BLaER1 (cell line): Measurements from ENCODE around the gene IL1A.

Source experiments
- H3K27ac ChIP-seq: shearing (Covaris generic); formaldehyde crosslinking; 2 replicates; pipeline ENCODE4 v1.8.1; 2022
- H3K27me3 ChIP-seq: shearing (Covaris generic); formaldehyde crosslinking; 2 replicates; pipeline ENCODE4 v1.8.1; 2022
- H3K36me3 ChIP-seq: shearing (Covaris generic); formaldehyde crosslinking; 2 replicates; pipeline ENCODE4 v1.8.1; 2022
- H3K4me1 ChIP-seq: shearing (Covaris generic); formaldehyde crosslinking; 2 replicates; pipeline ENCODE4 v1.8.1; 2022
- H3K4me2 ChIP-seq: shearing (Covaris generic); formaldehyde crosslinking; 2 replicates; pipeline ENCODE4 v1.8.1; 2022
- H3K4me3 ChIP-seq: shearing (Covaris generic); formaldehyde crosslinking; 2 replicates; pipeline ENCODE4 v1.8.1; 2022
- H3K9ac ChIP-seq: shearing (Covaris generic); formaldehyde crosslinking; 2 replicates; pipeline ENCODE4 v1.8.1; 2022
- H3K9me3 ChIP-seq: shearing (Covaris generic); formaldehyde crosslinking; 2 replicates; pipeline ENCODE4 v1.8.1; 2022
- H4K20me1 ChIP-seq: shearing (Covaris generic); formaldehyde crosslinking; 2 replicates; pipeline ENCODE4 v1.8.1; 2022
- Cebpa-rat ChIP-seq: shearing (Covaris generic); IDR thresholded peaks from 2 replicates; pipeline ENCODE4 v1.8.1; 2022

IL1A gene

GRCh38 chr2:112807233-112807807 is 23.0 kb upstream of the IL1A start:
- H3K4me3 ChIP-seq, result no peak overlapping the region
- H3K9me3 ChIP-seq, result peaks cover 46% of the 10 kb centered on the region
- peaks cover 20% of the 10 kb centered on the region for H3K4me1 ChIP-seq
- no peak overlapping the region for H3K27ac ChIP-seq
- H3K4me2 ChIP-seq, result no peak overlapping the region
- no peak for TF ChIP-seq Cebpa-rat
- no peak overlapping the region for H3K9ac ChIP-seq
- no peaks in the 10 kb centered on the region for H4K20me1 ChIP-seq
- H3K36me3 ChIP-seq, result no peaks in the 10 kb centered on the region
- no peaks in the 10 kb centered on the region for H3K27me3 ChIP-seq

GRCh38 chr2:112805542-112805941 is 21.2 kb upstream of the IL1A start:
- Histone ChIP-seq H4K20me1 (no peaks in the 10 kb centered on the region), H3K27me3 (no peaks in the 10 kb centered on the region), H3K36me3 (no peaks in the 10 kb centered on the region), H3K4me1 (peaks cover 20% of the 10 kb centered on the region; the same call in 1 of the 2 replicates), H3K27ac (peak overlapping the region; percentile 4; the same call in 1 of the 2 replicates), H3K4me3 (no peak overlapping the region), H3K4me2 (no peak overlapping the region), H3K9ac (no peak overlapping the region), H3K9me3 (peaks cover 46% of the 10 kb centered on the region)
- TF ChIP-seq Cebpa-rat, result no peak

GRCh38 chr2:112803691-112804521 is 19.6 kb upstream of the IL1A start:
- no peak for TF ChIP-seq Cebpa-rat
- peaks cover 35% of the 10 kb centered on the region for H3K4me1 ChIP-seq
- no peaks in the 10 kb centered on the region for H3K36me3 ChIP-seq
- no peak overlapping the region for H3K9ac ChIP-seq
- no peak overlapping the region for H3K4me3 ChIP-seq
- H3K4me2 ChIP-seq, result no peak overlapping the region
- no peaks in the 10 kb centered on the region for H3K27me3 ChIP-seq
- no peak overlapping the region for H3K27ac ChIP-seq
- H4K20me1 ChIP-seq, result no peaks in the 10 kb centered on the region
- peaks cover 34% of the 10 kb centered on the region for H3K9me3 ChIP-seq

GRCh38 chr2:112800881-112801583 is 16.7 kb upstream of the IL1A start:
- H3K4me3 ChIP-seq, result no peak overlapping the region
- H3K36me3 ChIP-seq, result no peaks in the 10 kb centered on the region
- no peak for TF ChIP-seq Cebpa-rat
- H3K4me2 ChIP-seq, result peak overlapping the region; percentile 7; the same call in 1 of the 2 replicates
- H3K27ac ChIP-seq, result peak overlapping the region; percentile 72
- no peak overlapping the region for H3K9ac ChIP-seq
- H4K20me1 ChIP-seq, result no peaks in the 10 kb centered on the region
- H3K9me3 ChIP-seq, result peaks cover 20% of the 10 kb centered on the region; the same call in 1 of the 2 replicates
- H3K4me1 ChIP-seq, result peaks cover 51% of the 10 kb centered on the region
- no peaks in the 10 kb centered on the region for H3K27me3 ChIP-seq

- peaks cover 58% of the 10 kb centered on the region for H3K4me1 ChIP-seq
- no peaks in the 10 kb centered on the region for H3K27me3 ChIP-seq
- TF ChIP-seq Cebpa-rat, result no peak
- peak overlapping the region; percentile 32; the same call in 1 of the 2 replicates for H3K9ac ChIP-seq
- peak overlapping the region; percentile 72 for H3K27ac ChIP-seq
- H3K36me3 ChIP-seq, result no peaks in the 10 kb centered on the region
- H3K4me3 ChIP-seq, result no peak overlapping the region
- no peaks in the 10 kb centered on the region for H4K20me1 ChIP-seq
- peak overlapping the region; percentile 67 for H3K4me2 ChIP-seq
- H3K9me3 ChIP-seq, result 0 out of 2 replicates have a peak, but pooled peaks cover 13% of the 10 kb centered on the region
Observed at GRCh38 chr2:112798979-112799975, 15.0 kb upstream of the IL1A start.

GRCh38 chr2:112796486-112796885 is 12.2 kb upstream of the IL1A start:
- Histone ChIP-seq H3K27ac (no peak overlapping the region; the same call in 1 of the 2 replicates), H3K9me3 (0 out of 2 replicates have a peak, but pooled peaks cover 9% of the 10 kb centered on the region), H3K9ac (no peak overlapping the region), H3K4me3 (no peak overlapping the region), H3K4me2 (0 out of 2 replicates have a peak overlapping the region, but pooled peaks have one; percentile 52), H3K27me3 (no peaks in the 10 kb centered on the region), H3K36me3 (no peaks in the 10 kb centered on the region), H4K20me1 (no peaks in the 10 kb centered on the region), H3K4me1 (peaks cover 62% of the 10 kb centered on the region)
- TF ChIP-seq Cebpa-rat, result no peak

- H3K9ac ChIP-seq, result no peak overlapping the region
- no peak for TF ChIP-seq Cebpa-rat
- H3K4me3 ChIP-seq, result no peak overlapping the region
- H3K36me3 ChIP-seq, result no peaks in the 10 kb centered on the region
- no peaks in the 10 kb centered on the region for H3K27me3 ChIP-seq
- H3K9me3 ChIP-seq, result peaks cover 13% of the 10 kb centered on the region; the same call in 1 of the 2 replicates
- peaks cover 55% of the 10 kb centered on the region for H3K4me1 ChIP-seq
- H3K4me2 ChIP-seq, result peak overlapping the region; percentile 52
- H3K27ac ChIP-seq, result peak overlapping the region; percentile 41; the same call in 1 of the 2 replicates
- H4K20me1 ChIP-seq, result no peaks in the 10 kb centered on the region
Observed at GRCh38 chr2:112795774-112796173, 11.5 kb upstream of the IL1A start.

- Histone ChIP-seq H3K4me3 (no peak overlapping the region), H3K9ac (no peak overlapping the region), H3K4me1 (peaks cover 46% of the 10 kb centered on the region), H3K9me3 (peaks cover 11% of the 10 kb centered on the region; the same call in 1 of the 2 replicates), H3K4me2 (peak overlapping the region; percentile 24; the same call in 1 of the 2 replicates), H3K27ac (no peak overlapping the region; the same call in 1 of the 2 replicates), H3K27me3 (no peaks in the 10 kb centered on the region), H3K36me3 (no peaks in the 10 kb centered on the region), H4K20me1 (no peaks in the 10 kb centered on the region)
- no peak for TF ChIP-seq Cebpa-rat
Observed at GRCh38 chr2:112794841-112795240, 10.5 kb upstream of the IL1A start.
